C1 segment of cervical spinal cord (tissue), 14 donors: Measurements from ENCODE around the gene MRPS21.
A peak's percentile ranks its signal among the peaks of the same experiment; 100 is the strongest.
"Not testable (repeated sequence)": the region's sequence is repeated elsewhere in the genome, so short reads cannot be mapped to it uniquely, and the experiment has no call there.

Source experiments
- DNase-seq, 14 donors: peaks; one replicate each; lab custom pipeline; 2025; lab: John Stamatoyannopoulos, UW

MRPS21 gene

DNA sequence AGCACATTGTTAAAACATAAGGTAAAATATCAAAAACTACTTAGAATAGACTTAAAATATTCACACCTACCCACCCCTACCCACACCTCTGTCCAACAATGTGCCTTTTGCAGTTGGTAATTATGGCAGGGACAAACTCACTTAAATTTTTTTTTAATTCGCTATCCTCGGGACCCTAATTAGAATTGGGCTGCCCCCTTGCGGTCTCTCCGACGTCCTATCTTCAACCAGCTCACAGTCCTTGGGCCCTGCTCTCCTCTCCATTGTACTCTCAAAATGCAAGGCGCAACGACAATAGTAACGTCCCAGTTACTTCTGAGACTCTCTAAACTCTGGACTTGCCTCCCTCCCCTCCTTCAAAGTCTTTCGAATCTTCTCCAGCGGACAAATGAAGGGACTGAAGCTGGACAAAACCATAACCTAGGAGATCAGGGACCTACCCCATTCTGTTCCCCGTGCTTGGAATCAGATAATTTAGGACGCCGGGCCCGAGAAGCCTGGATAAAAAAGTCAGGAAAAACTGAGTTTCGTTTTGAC lies 12.4 kb upstream of the MRPS21 start:
- peak in 12 of 14 donors; percentile 39 to 76 (median 57) for DNase-seq

- DNase-seq: peak in 13 of 14 donors; percentile 71 to 98 (median 88)
Observed at GRCh38 chr1:150281758-150282557, 11.7 kb upstream of the MRPS21 start, which contains the start of gene CIART. Gene CIART, plus strand, starts transcription at chr1:150282554. Its CDS starts 714 bp downstream, at chr1:150283268.

- DNase-seq: peak in 1 of 14 donors; percentile 64
Observed at GRCh38 chr1:150282558-150282958, 11.1 kb upstream of the MRPS21 start.

- DNase-seq: no peak
Observed at GRCh38 chr1:150283260-150283659, 10.4 kb upstream of the MRPS21 start.

DNA sequence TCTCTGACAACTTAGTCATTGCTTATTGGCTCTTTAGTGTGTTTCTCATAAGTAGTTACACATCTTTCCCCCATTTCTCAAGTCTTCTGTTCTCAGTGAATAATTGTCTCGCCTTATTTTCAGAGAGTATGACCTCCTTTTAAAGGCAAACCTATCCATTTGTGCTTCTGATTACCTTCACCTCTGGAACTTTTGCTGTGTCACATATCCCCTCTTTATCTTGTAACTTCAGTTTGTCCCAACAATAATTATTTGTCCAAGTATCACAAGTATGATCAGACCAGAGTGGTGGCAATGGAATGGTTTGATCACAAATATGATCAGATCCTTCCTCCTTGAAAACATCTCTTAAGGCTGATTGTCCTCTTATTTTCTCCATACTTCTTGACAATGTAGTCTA lies 5.3 kb upstream of the MRPS21 start:
- no peak for DNase-seq

- no peak for DNase-seq
Observed at GRCh38 chr1:150288822-150289221, 4.8 kb upstream of the MRPS21 start.

DNA sequence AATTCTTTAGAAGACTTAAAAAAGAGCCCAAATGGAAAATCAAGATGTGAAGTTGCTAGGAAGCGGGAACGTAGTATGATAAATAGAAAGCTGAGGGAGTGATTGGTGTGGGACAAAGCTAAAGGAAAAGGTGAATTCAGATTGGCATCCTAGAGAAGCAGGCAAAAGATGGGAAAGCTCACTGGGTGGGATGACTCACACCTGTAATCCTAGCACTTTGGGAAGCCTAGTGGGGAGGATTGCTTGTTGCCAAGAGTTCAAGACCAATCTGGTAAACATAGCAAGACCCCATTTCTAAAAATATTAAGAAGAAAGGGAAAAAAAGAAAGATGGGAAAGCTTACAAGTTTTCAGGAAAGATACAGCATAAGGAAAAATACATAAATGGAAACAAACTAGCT lies 1.8 kb downstream of the MRPS21 start:
- DNase-seq: no peak

DNA sequence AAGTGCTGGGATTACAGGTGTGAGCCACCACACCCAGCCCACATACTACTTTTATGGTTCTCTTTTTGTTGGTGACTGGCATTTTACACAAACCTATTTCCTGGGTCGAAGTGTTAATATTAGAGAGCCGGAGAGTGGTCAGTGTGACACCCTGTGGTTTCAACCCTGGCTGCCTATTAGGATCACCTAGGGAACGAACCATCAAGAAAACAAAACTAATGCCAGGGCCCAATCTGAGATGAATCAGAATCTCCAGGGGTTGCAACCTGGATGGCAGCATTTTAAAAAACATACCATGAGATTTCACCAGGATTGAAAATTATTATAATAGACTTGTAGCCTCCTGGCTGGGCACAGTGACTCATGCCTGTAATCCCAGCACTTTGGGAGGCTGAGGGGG lies 6.1 kb downstream of the MRPS21 start:
- DNase-seq: no peak

- peak in 10 of 14 donors; percentile 1 to 48 (median 24) for DNase-seq
Observed at GRCh38 chr1:150302338-150302737, 8.7 kb downstream of the MRPS21 start.

DNA sequence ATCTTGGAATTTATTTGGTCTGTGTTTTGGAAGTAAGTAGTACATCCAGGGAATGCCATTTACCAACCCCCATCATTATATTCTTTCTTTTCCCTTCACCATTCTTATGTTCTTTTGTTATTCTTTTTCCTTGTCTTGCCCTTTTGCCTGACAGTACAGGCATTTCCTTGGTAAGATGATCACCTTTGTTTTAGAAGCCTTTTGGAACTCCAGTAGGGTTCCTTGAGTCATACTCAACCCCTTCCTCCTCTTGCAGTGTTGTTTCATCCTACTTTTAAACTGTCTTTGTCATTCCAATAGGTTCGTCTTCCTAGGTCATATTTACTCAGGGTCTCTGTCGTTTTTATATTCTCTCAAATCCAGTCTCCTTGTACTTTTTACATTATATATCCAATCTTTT lies 9.2 kb downstream of the MRPS21 start:
- no peak for DNase-seq

DNA sequence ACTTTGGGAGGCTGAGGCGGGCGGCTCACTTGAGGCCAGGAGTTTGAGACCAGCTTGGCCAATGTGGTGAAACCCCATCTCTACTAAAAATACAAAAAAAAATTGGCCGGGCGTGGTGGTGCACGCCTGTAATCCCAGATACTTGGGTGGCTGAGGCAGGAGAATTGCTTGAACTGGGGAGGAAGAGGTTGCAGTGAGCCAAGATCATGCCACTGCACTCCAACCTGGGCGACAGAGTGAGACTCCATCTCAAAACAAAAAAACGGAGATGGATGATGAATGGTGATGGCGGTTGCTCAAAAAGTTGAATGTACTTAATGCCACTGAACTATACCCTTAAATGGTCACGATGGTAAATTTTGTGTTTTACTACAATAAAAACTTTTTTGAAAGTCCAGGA lies 14.9 kb downstream of the MRPS21 start:
- DNase-seq: not testable (repeated sequence)

DNA sequence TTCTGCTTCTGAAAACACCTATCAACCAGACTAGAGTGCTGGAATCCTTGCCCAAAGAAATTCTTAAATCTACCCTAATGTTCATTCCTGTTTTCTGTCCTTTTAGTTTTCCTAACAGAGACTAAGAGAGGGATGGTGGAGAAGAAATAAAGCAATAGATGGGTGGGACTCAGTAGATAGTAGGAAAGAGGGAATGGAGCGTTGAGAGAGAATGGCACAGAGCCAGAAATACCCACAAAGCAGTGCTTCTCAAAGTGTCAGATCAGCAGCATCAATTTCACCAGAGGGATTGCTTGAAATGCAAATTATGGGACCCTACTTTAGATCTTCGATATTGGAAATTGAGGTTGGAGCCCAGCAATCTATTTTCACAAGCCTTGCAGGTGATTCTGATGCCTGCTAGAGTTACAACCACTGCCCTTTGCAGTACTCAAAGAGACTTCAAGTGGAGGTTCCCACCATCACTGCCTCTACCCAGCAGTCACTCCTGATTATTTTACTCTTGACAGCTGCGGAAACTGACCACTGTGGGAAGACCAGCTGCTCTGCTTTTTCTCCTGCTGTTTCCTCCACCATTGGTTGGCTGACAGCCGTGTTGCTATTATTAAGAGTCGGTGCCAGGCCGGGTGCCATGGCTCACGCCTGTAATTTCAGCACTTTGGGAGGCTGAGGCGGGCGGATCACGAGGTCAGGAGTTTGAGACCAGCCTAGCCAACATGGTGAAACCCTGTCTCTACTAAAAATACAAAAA lies 16.3 kb downstream of the MRPS21 start:
- DNase-seq: no peak

GRCh38 chr1:150311762-150312161 lies 18.1 kb downstream of the MRPS21 start:
- no peak for DNase-seq

DNA sequence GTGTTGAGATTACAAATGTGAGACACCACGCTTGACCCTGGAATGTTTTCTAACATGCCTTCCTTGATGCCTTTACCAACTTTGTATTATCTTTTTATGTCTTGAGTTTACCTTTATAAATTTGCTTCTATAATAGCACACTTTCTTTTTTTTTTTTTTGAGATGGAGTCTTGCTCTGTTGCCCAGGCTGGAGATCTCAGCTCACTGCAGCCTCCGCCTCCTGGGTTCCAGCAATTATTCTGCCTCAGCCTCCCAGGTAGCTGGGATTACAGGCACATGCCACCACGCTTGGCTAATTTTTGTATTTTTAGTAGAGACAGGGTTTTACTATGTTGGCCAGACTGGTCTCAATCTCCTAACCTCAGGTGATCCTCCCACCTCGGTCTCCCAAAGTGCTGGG lies 21.0 kb downstream of the MRPS21 start:
- DNase-seq: not testable (repeated sequence)

- no peak for DNase-seq
Observed at GRCh38 chr1:150320667-150320978, 27.0 kb downstream of the MRPS21 start.

- DNase-seq: no peak
Observed at GRCh38 chr1:150321826-150322166, 28.1 kb downstream of the MRPS21 start.

DNA sequence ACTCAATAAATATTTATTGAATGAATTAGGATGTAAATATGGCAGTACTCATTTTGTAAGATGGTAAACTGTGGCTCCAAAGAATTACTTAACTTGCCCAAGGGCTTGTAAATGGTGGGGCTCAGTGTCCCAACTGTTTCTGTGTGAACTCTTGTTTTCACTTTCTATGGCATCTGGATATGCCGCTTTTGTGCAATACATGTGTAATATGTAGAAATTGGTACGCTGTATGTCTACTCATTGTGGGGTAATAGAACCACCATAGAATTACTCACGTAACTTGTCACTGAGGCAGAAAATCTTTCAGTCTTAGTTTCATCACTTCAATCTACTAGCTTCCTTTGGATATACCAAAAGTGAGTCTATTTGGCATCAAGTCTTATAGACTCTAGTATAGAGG lies 28.6 kb downstream of the MRPS21 start:
- no peak for DNase-seq

- DNase-seq: peak in 3 of 14 donors; percentile 4 to 16 (median 5)
Observed at GRCh38 chr1:150332651-150333290, 39.1 kb downstream of the MRPS21 start.

DNA sequence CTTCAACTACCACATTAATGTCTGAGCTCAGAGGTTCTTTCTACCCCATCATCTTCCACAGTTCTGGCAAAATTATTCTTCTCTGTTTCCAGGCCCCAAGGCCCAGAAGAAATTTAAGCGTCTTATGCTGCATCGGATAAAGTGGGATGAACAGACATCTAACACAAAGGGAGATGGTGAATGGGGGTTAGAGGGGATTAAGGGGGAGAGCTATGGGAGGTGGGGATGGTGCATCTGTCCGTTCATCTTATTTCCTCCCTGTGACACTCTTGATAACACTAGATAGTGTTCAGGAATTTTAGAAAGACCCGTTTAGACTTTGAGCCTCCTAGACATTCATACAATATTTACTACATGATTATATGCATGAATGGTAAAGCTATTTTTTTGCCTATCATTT lies 52.7 kb downstream of the MRPS21 start:
- no peak for DNase-seq

- DNase-seq: no peak
Observed at GRCh38 chr1:150352866-150353265, 59.2 kb downstream of the MRPS21 start.
